Measurements from ENCODE around the gene TMEM144. TPM values are rescaled to one million over a fixed set of nuclear protein-coding genes. Genes with fewer than 3 reads are reported as not detected.

Gene TMEM144
- total RNA-seq, 1 donor from 2014 or later: 0.14 TPM

DNA sequence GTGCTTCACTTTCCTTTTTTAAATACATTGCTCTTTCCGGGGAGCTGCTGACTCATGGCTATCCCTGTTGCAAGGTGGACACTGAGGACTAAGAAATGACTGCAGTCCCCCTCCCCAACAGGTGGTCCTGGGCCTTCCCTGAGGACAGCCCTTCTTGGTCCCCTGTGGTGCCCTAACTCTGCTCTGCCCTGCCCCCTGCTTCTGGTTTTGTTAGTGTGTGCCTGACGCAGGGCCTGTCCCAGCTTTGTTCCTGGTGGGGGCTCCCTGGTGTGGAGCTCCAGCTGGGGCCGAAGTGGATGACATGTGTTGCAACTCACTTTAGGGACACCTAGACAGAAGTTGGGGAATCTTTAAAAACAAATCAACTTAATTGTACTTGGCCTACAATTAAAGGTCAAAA, 81.9 kb downstream of the TMEM144 start:
- intact Hi-C loops (cut with micrococcal nuclease): no loop called here

GRCh38 chr4:158295053-158295452, 84.8 kb downstream of the TMEM144 start:
- intact Hi-C loops (cut with micrococcal nuclease): no loop called here

DNA sequence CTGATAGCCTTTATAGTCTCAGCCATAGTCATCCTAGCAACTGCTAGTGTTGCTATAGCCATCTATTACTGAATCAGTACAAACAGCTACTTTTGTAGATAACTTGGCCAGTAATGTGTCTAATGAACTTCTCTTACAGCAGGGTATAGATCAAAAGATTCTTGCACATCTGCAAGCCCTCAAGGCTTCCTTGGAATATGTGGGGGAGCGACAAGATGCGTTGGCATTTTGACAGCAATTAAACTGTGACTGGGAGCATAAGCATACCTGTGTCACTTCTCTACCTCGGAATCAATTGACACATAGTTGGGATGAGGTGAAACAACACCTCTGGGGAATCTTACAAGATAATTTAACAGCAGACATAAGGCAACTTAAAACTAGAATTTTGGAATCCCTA, 87.6 kb downstream of the TMEM144 start:
- intact Hi-C loops (cut with micrococcal nuclease): no loop called here

DNA sequence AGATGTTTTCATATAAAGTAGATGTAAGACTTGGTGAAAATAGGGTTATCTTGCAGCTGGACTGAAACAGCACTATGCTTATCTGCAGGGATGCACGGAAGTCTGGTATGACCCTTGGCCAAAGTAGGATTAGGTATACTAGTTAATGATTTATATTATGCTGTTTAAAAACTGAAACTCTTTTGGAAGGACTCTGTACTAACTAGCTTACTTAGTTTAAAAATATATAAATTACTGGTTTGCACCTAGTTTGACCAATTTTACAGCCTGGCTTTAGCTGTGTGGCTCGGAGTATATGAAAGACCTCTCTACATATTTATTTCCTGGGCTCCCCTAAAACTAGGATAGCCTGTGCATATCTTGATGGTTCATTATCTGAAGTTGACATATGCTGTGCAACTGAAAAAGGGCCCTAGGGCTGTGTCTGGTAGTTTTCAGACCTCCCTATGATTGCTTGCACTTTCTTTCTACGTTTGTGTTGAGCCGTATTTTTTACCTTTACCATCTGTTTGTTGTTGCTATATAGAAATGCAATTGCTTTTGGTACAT, 89.2 kb downstream of the TMEM144 start:
- intact Hi-C loops (cut with micrococcal nuclease): no loop called here

- intact Hi-C loops (cut with micrococcal nuclease): no loop called here
Measured at GRCh38 chr4:158300012-158300411, 89.7 kb downstream of the TMEM144 start.

DNA sequence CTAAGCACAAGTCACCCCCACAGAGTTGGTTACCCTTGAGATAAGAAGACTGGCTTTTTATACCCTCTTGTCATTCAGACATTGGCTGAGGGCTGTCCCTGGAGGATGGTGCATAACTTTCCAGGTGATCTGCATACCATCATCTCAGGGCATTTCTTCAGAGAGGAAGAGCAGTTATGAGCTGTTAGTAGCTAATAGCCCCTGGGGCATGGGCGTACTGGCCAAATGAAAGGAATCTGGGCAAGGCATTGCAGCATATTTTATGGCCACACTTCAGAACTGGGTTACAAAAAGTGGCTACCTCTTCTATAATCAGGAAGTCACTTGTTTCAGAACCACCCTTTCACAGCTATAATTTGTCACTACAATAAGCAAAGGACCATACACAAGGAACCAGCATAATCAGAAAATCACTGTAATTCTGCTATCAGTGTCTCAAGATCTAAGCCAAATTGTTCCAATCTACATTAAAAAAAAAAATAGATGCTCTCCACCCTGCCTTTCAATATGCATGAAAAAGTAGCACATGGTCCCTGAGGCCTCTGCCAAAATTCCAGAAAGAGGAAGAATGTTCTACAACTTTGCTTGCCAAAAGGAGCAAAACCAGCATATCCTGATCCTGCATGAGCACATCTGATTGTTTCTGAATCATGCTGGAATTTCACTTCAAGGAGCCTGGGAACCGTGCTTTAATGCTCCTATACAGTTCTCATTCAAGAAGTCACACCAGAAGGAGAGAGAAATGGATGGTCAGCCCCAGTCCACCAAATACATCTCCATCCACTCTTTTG, 92.0 kb downstream of the TMEM144 start:
- intact Hi-C loops (cut with micrococcal nuclease): no loop called here

GRCh38 chr4:158304694-158305093, 94.4 kb downstream of the TMEM144 start:
- intact Hi-C loops (cut with micrococcal nuclease): no loop called here

Other genes with a start within 250 kb of the TMEM144 start
- gene GASK1B, start 37.5 kb upstream of the TMEM144 start, total RNA-seq: not detected in 2 replicates